Neural cell (in vitro differentiated cells): Measurements from ENCODE around the gene UCMA. TPM values are rescaled to one million over a fixed set of nuclear protein-coding genes. Genes with fewer than 3 reads are reported as not detected.
"Not testable (repeated sequence)": the region's sequence is repeated elsewhere in the genome, so short reads cannot be mapped to it uniquely, and the experiment has no call there.

Experiments
- H2AFZ ChIP-seq: fragments of 200-600, 300-800 bp; sonication (generic), shearing (Covaris generic); 2 replicates; pipeline ENCODE4 v1.6.0; 2014; ENCODE audit warnings: low read depth, mild to moderate bottlenecking, antibody characterized with exemption, low read length, moderate library complexity
- H3F3A ChIP-seq: fragments of 200-600 bp; shearing (Covaris generic); 2 replicates; pipeline ENCODE4 v1.6.1; 2016; ENCODE audit warnings: mild to moderate bottlenecking, moderate library complexity, mixed read lengths, antibody characterized with exemption, low read length; ENCODE audit not compliant: insufficient read depth, poor library complexity, severe bottlenecking
- H3K27ac ChIP-seq: fragments of 200-600, 300-800 bp; sonication (generic), shearing (Covaris generic); 2 replicates; pipeline ENCODE4 v1.5.1; 2014; ENCODE audit warnings: mild to moderate bottlenecking, low read length, moderate library complexity
- H3K27me3 ChIP-seq: fragments of 300-800, 200-600 bp; sonication (generic), shearing (Covaris generic); 2 replicates; pipeline ENCODE4 v1.6.0; 2014; ENCODE audit warnings: mild to moderate bottlenecking, low read depth, low read length, moderate library complexity; ENCODE audit not compliant: insufficient read depth
- H3K36me3 ChIP-seq: fragments of 300-800, 200-600 bp; sonication (generic), shearing (Covaris generic); 2 replicates; pipeline ENCODE4 v1.5.1; 2014; ENCODE audit warnings: mild to moderate bottlenecking, antibody characterized with exemption, low read length, moderate library complexity; ENCODE audit not compliant: insufficient read depth
- H3K4me2 ChIP-seq: fragments of 300-800, 200-600 bp; sonication (generic), shearing (Covaris generic); 2 replicates; pipeline ENCODE4 v1.6.0; 2014; ENCODE audit warnings: mild to moderate bottlenecking, low read length
- H3K4me3 ChIP-seq: fragments of 300-800, 200-600 bp; sonication (generic), shearing (Covaris generic); 2 replicates; pipeline ENCODE4 v1.5.1; 2014; ENCODE audit warnings: mild to moderate bottlenecking, low read length, moderate library complexity
- H3K79me2 ChIP-seq: fragments of 200-600 bp; shearing (Covaris generic); replicated peaks from 2 replicates; pipeline ENCODE4 v1.6.0; 2014; ENCODE audit warnings: mild to moderate bottlenecking, low read length, moderate library complexity; ENCODE audit not compliant: insufficient read depth
- H3K9ac ChIP-seq: fragments of 300-800, 200-600 bp; sonication (generic), shearing (Covaris generic); 2 replicates; pipeline ENCODE4 v1.6.1; 2016; ENCODE audit warnings: mild to moderate bottlenecking, low read length, mixed read lengths
- H3K9me2 ChIP-seq: fragments of 200-600 bp; shearing (Covaris generic); 2 replicates; pipeline ENCODE4 v1.6.1; 2016; ENCODE audit warnings: mild to moderate bottlenecking, low read length, mixed read lengths; ENCODE audit not compliant: insufficient read depth
- H3K9me3 ChIP-seq: fragments of 200-600, 300-800 bp; sonication (generic), shearing (Covaris generic); 2 replicates; pipeline ENCODE4 v1.6.1; 2016; ENCODE audit warnings: mild to moderate bottlenecking, mixed run types, low read length, moderate library complexity, mixed read lengths
- H4K20me1 ChIP-seq: fragments of 200-600 bp; shearing (Covaris generic); 2 replicates; pipeline ENCODE4 v1.6.1; 2016; ENCODE audit warnings: mild to moderate bottlenecking, mixed run types; ENCODE audit not compliant: insufficient read depth
- CTCF ChIP-seq: fragments of 450-650 bp; IDR thresholded peaks from 2 replicates; pipeline ENCODE4 v1.5.1; 2014; ENCODE audit warnings: antibody characterized with exemption, mild to moderate bottlenecking, moderate library complexity; ENCODE audit not compliant: poor library complexity, severe bottlenecking
- EP300 ChIP-seq: fragments of 450-650 bp; conservative IDR thresholded peaks from 2 replicates; pipeline ENCODE4 v1.6.1; 2014; ENCODE audit warnings: antibody characterized with exemption, mild to moderate bottlenecking, moderate library complexity; ENCODE audit not compliant: poor library complexity, severe bottlenecking
- EZH2 ChIP-seq: fragments of 200-600, 300-800 bp; shearing (Covaris generic), sonication (generic); IDR thresholded peaks from 2 replicates; pipeline ENCODE4 v1.6.1; 2014; ENCODE audit warnings: antibody characterized with exemption, low read length, borderline replicate concordance, mild to moderate bottlenecking; ENCODE audit not compliant: insufficient read depth, poor library complexity, severe bottlenecking
- MXI1 ChIP-seq: fragments of 450-650 bp; conservative IDR thresholded peaks from 2 replicates; pipeline ENCODE4 v1.6.1; 2014; ENCODE audit warnings: antibody characterized with exemption, mild to moderate bottlenecking; ENCODE audit not compliant: poor library complexity, severe bottlenecking
- POLR2AphosphoS5 ChIP-seq: IDR thresholded peaks from 2 replicates; pipeline ENCODE4 v1.6.1; 2012
- RAD21 ChIP-seq: fragments of 450-650 bp; conservative IDR thresholded peaks from 2 replicates; pipeline ENCODE4 v1.6.1; 2014; ENCODE audit warnings: antibody characterized with exemption, mild to moderate bottlenecking, moderate library complexity
- SMC3 ChIP-seq: fragments of 450-650 bp; conservative IDR thresholded peaks from 2 replicates; pipeline ENCODE4 v1.6.1; 2014; ENCODE audit warnings: antibody characterized with exemption, mild to moderate bottlenecking, moderate library complexity; ENCODE audit not compliant: poor library complexity
- TAF1 ChIP-seq: IDR thresholded peaks from 2 replicates; pipeline ENCODE4 v1.6.1; 2012; ENCODE audit warnings: low read depth
- polyA plus RNA-seq: library from polyadenylated mRNA; depleted of rRNA; stranded (reverse); fragments of >200 nt; gene quantifications from 2 replicates; pipeline ENCODE4 v1.2.3, GENCODE V29; 2014
- TF ChIP-seq, protein P1 (sequence below): IDR thresholded peaks from 2 replicates; pipeline ENCODE4 v1.6.1; 2012; ENCODE audit warnings: borderline replicate concordance

The UCMA gene
- polyA plus RNA-seq, 1 donor from 2014 or later: not detected

DNA sequence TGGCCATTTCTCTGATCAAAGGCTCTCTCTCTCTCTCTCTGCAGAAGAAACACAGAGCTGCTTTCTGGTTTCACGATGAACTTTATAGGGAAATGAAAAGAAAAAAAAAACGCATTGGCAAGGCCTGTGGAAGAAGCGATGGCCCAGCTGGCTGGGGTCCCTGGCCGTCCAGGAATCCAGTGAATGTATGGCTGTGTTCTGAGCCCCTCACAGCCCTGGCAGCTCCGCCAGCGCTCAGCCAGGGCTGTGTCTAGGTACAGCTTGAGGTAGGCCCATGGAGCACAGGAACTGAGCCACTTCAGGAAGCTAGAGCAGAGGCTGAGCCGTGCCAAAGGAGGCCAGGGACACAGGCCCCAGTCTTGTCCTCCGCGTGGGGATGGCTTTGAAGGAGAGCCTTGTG is 13.1 kb upstream of the UCMA start:
- H3K36me3 ChIP-seq: no peaks in the 10 kb centered on the region
- H3K27me3 ChIP-seq: no peaks in the 10 kb centered on the region
- H2AFZ ChIP-seq: no peak overlapping the region
- no peak overlapping the region for H3K27ac ChIP-seq
- TF ChIP-seq MXI1: no peak
- no peak for TF ChIP-seq TAF1
- no peak for TF ChIP-seq SMC3
- TF ChIP-seq, protein P1, sequence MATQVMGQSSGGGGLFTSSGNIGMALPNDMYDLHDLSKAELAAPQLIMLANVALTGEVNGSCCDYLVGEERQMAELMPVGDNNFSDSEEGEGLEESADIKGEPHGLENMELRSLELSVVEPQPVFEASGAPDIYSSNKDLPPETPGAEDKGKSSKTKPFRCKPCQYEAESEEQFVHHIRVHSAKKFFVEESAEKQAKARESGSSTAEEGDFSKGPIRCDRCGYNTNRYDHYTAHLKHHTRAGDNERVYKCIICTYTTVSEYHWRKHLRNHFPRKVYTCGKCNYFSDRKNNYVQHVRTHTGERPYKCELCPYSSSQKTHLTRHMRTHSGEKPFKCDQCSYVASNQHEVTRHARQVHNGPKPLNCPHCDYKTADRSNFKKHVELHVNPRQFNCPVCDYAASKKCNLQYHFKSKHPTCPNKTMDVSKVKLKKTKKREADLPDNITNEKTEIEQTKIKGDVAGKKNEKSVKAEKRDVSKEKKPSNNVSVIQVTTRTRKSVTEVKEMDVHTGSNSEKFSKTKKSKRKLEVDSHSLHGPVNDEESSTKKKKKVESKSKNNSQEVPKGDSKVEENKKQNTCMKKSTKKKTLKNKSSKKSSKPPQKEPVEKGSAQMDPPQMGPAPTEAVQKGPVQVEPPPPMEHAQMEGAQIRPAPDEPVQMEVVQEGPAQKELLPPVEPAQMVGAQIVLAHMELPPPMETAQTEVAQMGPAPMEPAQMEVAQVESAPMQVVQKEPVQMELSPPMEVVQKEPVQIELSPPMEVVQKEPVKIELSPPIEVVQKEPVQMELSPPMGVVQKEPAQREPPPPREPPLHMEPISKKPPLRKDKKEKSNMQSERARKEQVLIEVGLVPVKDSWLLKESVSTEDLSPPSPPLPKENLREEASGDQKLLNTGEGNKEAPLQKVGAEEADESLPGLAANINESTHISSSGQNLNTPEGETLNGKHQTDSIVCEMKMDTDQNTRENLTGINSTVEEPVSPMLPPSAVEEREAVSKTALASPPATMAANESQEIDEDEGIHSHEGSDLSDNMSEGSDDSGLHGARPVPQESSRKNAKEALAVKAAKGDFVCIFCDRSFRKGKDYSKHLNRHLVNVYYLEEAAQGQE: no peak
- TF ChIP-seq CTCF: no peak
- no peak for TF ChIP-seq EZH2
- no peaks in the 10 kb centered on the region for H3F3A ChIP-seq
- H3K9me3 ChIP-seq: no peaks in the 10 kb centered on the region
- H3K9ac ChIP-seq: no peak overlapping the region
- H3K79me2 ChIP-seq: no peaks in the 10 kb centered on the region
- H3K4me2 ChIP-seq: no peak overlapping the region
- H4K20me1 ChIP-seq: no peaks in the 10 kb centered on the region
- H3K4me3 ChIP-seq: no peak overlapping the region
- H3K9me2 ChIP-seq: no peaks in the 10 kb centered on the region

GRCh38 chr10:13242260-13242659 is 8.1 kb upstream of the UCMA start:
- H3K9ac ChIP-seq, H3K4me3 ChIP-seq, H3K4me2 ChIP-seq, H3F3A ChIP-seq, H3K9me2 ChIP-seq, H3K27me3 ChIP-seq, H4K20me1 ChIP-seq, H3K27ac ChIP-seq, H2AFZ ChIP-seq, H3K36me3 ChIP-seq, H3K9me3 ChIP-seq, H3K79me2 ChIP-seq: not testable (repeated sequence)

- TF ChIP-seq SMC3 (no peak), CTCF (no peak), EP300 (no peak), RAD21 (no peak), EZH2 (no peak), TAF1 (no peak), MXI1 (no peak), POLR2AphosphoS5 (no peak)
- TF ChIP-seq, protein P1: no peak
- no peaks in the 10 kb centered on the region for H3K9me2 ChIP-seq
These were observed 7.4 kb upstream of the UCMA start for GRCh38 chr10:13241613-13242012.

More at GRCh38 chr10:13241613-13242012, 7.4 kb upstream of the UCMA start:
- no peak overlapping the region for H3K9ac ChIP-seq
- H3K4me2 ChIP-seq: no peak overlapping the region
- H3K27me3 ChIP-seq: no peaks in the 10 kb centered on the region
- H3K4me3 ChIP-seq: no peak overlapping the region
- no peaks in the 10 kb centered on the region for H3K9me3 ChIP-seq
- no peak overlapping the region for H2AFZ ChIP-seq
- H3F3A ChIP-seq: no peaks in the 10 kb centered on the region
- no peak overlapping the region for H3K27ac ChIP-seq
- H4K20me1 ChIP-seq: no peaks in the 10 kb centered on the region
- H3K36me3 ChIP-seq: no peaks in the 10 kb centered on the region
- no peaks in the 10 kb centered on the region for H3K79me2 ChIP-seq
